Measurements from ENCODE around the gene ADARB2.
A peak's percentile ranks its signal among the peaks of the same experiment; 100 is the strongest.

The ADARB2 gene

DNA sequence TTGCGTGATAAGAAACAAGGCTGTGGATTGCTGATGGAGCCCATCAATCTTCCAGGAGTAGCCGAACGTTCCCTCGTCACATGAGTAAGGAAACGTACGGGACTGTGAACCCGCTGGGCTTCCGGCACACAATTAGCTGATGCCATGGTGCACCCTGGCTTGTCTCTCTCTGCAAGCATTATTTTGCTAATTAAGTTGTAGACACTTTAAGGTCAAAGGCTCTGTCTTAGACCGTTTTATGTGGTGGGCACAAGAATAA, 50.9 kb downstream of the ADARB2 start:
- no peak overlapping the region for H2BK120ac ChIP-seq (ENCODE audit: low read depth, low read length)
- no peaks in the 10 kb centered on the region for H3K4me1 ChIP-seq (ENCODE audit: control insufficient read depth in 2 of 2, insufficient read depth in 1 of 2, low read depth in 1 of 2, low read length in 2 of 2)
- no peak overlapping the region for H3K9ac ChIP-seq (ENCODE audit: low read depth, low read length, poor library complexity)
- H2AFZ ChIP-seq (ENCODE audit: low read length), result no peak overlapping the region
- no peak overlapping the region for H3K4ac ChIP-seq (ENCODE audit: low read length)
- H3K4me3 ChIP-seq (ENCODE audit: low read length in 2 of 2), result no peak overlapping the region
- H4K91ac ChIP-seq (ENCODE audit: low read depth, low read length, poor library complexity), result no peak overlapping the region
- no peak overlapping the region for H2BK5ac ChIP-seq (ENCODE audit: low read length)
- no peak overlapping the region for H3K14ac ChIP-seq (ENCODE audit: low read length)
- DNase-seq (ENCODE audit: low spot score), result no peak
- no peak overlapping the region for H2BK15ac ChIP-seq (ENCODE audit: low read length)
- WGBS, 2 donors (ENCODE audit: extremely low coverage in 2 of 2, insufficient read length in 2 of 2, insufficient replicate concordance in 1 of 2), result no CpG with 5 or more reads among the region's 9 CpGs
- H2AK5ac ChIP-seq (ENCODE audit: low read depth, low read length), result no peak overlapping the region
- H3K27ac ChIP-seq (replicated peaks; ENCODE audit: low read length), result no peak overlapping the region
- H2BK12ac ChIP-seq (ENCODE audit: low read length), result no peak overlapping the region
- H3K23ac ChIP-seq (ENCODE audit: low read depth, low read length, poor library complexity), result no peak overlapping the region
- H3K4me2 ChIP-seq (ENCODE audit: insufficient read depth, low read length, poor library complexity, severe bottlenecking), result no peak overlapping the region
- H3K79me1 ChIP-seq (ENCODE audit: low read depth, low read length), result no peaks in the 10 kb centered on the region
- no peaks in the 10 kb centered on the region for H3K27me3 ChIP-seq (ENCODE audit: control insufficient read depth in 3 of 3, insufficient read depth in 3 of 3, low read depth in 1 of 3, low read length in 3 of 3)
- H3K18ac ChIP-seq (ENCODE audit: low read length), result no peak overlapping the region
- H4K8ac ChIP-seq (ENCODE audit: low read depth, low read length), result no peak overlapping the region
- no peaks in the 10 kb centered on the region for H3K36me3 ChIP-seq (replicated peaks in 1 of 2; ENCODE audit: control insufficient read depth in 2 of 2, insufficient read depth in 2 of 2, low read length in 2 of 2)
- peaks cover 0 to 3% of the 10 kb centered on the region in 2 donors for H3K9me3 ChIP-seq (replicated peaks in 1 of 2; ENCODE audit: control insufficient read depth in 2 of 2, insufficient read depth in 1 of 2, low read depth in 1 of 2, low read length in 2 of 2)

DNA sequence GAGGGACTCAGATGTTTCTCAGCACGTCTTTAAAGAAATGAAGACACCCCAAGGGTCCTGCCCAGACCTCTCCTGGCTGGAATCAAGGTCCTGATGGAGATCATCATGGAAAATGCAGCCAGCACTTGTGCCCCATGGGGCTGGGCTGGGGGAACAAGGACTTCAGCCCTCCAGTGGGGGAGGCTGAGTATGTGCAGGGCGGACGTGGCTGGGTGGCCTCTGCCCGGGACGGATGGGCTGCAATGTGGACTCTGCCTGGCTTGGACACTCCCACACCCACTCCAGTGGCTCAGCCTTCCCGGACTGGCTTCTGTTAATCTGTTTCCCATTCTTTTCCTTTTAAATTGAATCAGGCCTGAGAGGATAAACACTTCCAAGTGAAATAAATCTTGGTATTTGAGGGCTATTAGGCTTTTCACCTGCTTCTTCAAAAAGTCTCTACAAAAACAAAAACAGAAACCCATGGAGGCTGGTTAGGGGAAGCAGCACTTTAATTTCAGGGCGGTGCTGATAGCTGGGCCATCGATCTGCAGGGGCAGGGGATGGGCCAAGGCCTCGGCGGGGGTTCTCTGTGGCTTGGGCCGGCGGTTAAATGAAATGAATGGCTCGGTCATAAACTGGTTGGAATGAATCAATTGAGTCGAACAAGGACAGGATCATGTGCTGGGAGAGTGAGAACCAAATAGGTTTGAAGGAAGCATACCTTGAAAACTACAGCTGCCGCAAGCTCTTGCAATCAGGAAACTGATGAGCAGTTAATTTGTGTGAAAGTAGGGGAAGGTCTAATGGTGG, 51.4 kb downstream of the ADARB2 start:
- H3K4me1 ChIP-seq (ENCODE audit: control insufficient read depth in 2 of 2, insufficient read depth in 1 of 2, low read depth in 1 of 2, low read length in 2 of 2), result no peaks in the 10 kb centered on the region
- no peak overlapping the region for H3K4ac ChIP-seq (ENCODE audit: low read length)
- no peak overlapping the region for H4K8ac ChIP-seq (ENCODE audit: low read depth, low read length)
- H3K79me1 ChIP-seq (ENCODE audit: low read depth, low read length), result no peaks in the 10 kb centered on the region
- H3K27ac ChIP-seq (replicated peaks; ENCODE audit: low read length), result no peak overlapping the region
- no peak overlapping the region for H2AK5ac ChIP-seq (ENCODE audit: low read depth, low read length)
- H3K27me3 ChIP-seq (ENCODE audit: control insufficient read depth in 3 of 3, insufficient read depth in 3 of 3, low read depth in 1 of 3, low read length in 3 of 3), result no peaks in the 10 kb centered on the region
- no peak overlapping the region for H4K91ac ChIP-seq (ENCODE audit: low read depth, low read length, poor library complexity)
- peak overlapping the region in 1 of 2 donors; percentile 16 for H3K4me3 ChIP-seq (ENCODE audit: low read length in 2 of 2)
- no peaks in the 10 kb centered on the region for H3K36me3 ChIP-seq (replicated peaks in 1 of 2; ENCODE audit: control insufficient read depth in 2 of 2, insufficient read depth in 2 of 2, low read length in 2 of 2)
- H3K9ac ChIP-seq (ENCODE audit: low read depth, low read length, poor library complexity), result no peak overlapping the region
- no peak overlapping the region for H2BK15ac ChIP-seq (ENCODE audit: low read length)
- no peak overlapping the region for H2BK120ac ChIP-seq (ENCODE audit: low read depth, low read length)
- no peak for DNase-seq (ENCODE audit: low spot score)
- no peak overlapping the region for H2AFZ ChIP-seq (ENCODE audit: low read length)
- H3K4me2 ChIP-seq (ENCODE audit: insufficient read depth, low read length, poor library complexity, severe bottlenecking), result no peak overlapping the region
- no peak overlapping the region for H3K14ac ChIP-seq (ENCODE audit: low read length)
- H2BK5ac ChIP-seq (ENCODE audit: low read length), result no peak overlapping the region
- peaks cover 0 to 3% of the 10 kb centered on the region in 2 donors for H3K9me3 ChIP-seq (replicated peaks in 1 of 2; ENCODE audit: control insufficient read depth in 2 of 2, insufficient read depth in 1 of 2, low read depth in 1 of 2, low read length in 2 of 2)
- no peak overlapping the region for H2BK12ac ChIP-seq (ENCODE audit: low read length)
- WGBS, 2 donors (ENCODE audit: extremely low coverage in 2 of 2, insufficient read length in 2 of 2, insufficient replicate concordance in 1 of 2), result no CpG with 5 or more reads among the region's 15 CpGs
- H3K23ac ChIP-seq (ENCODE audit: low read depth, low read length, poor library complexity), result no peak overlapping the region
- H3K18ac ChIP-seq (ENCODE audit: low read length), result peak overlapping the region; percentile 59

DNA sequence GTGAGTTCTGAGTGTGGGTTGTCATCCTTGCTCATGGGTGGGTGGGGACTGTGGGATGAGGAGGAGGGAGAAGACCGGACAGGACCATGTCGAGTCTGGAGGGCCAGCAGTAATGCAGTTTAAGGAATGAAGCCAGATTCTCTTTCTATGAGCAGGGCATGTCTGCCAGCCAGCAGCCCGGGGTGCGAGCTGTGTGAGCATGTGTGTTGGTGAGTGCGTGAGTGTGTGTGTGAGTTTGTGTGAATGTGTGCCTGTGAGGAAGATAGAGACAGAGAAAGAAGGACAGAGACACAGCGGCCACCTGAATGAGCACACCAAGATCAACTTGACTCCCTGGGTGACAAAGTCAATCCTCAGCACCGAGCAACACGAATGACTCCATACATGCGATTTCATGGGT, 52.3 kb downstream of the ADARB2 start:
- no peak overlapping the region for H3K4ac ChIP-seq (ENCODE audit: low read length)
- no peaks in the 10 kb centered on the region for H3K79me1 ChIP-seq (ENCODE audit: low read depth, low read length)
- no peak overlapping the region for H3K23ac ChIP-seq (ENCODE audit: low read depth, low read length, poor library complexity)
- no peak overlapping the region for H4K8ac ChIP-seq (ENCODE audit: low read depth, low read length)
- no peak overlapping the region for H2BK5ac ChIP-seq (ENCODE audit: low read length)
- peaks cover 0 to 3% of the 10 kb centered on the region in 2 donors for H3K9me3 ChIP-seq (replicated peaks in 1 of 2; ENCODE audit: control insufficient read depth in 2 of 2, insufficient read depth in 1 of 2, low read depth in 1 of 2, low read length in 2 of 2)
- H3K14ac ChIP-seq (ENCODE audit: low read length), result no peak overlapping the region
- H2BK12ac ChIP-seq (ENCODE audit: low read length), result no peak overlapping the region
- H3K18ac ChIP-seq (ENCODE audit: low read length), result no peak overlapping the region
- no peaks in the 10 kb centered on the region for H3K27me3 ChIP-seq (ENCODE audit: control insufficient read depth in 3 of 3, insufficient read depth in 3 of 3, low read depth in 1 of 3, low read length in 3 of 3)
- H3K36me3 ChIP-seq (replicated peaks in 1 of 2; ENCODE audit: control insufficient read depth in 2 of 2, insufficient read depth in 2 of 2, low read length in 2 of 2), result no peaks in the 10 kb centered on the region
- no peak overlapping the region for H2BK120ac ChIP-seq (ENCODE audit: low read depth, low read length)
- no peak overlapping the region for H3K4me3 ChIP-seq (ENCODE audit: low read length in 2 of 2)
- H3K9ac ChIP-seq (ENCODE audit: low read depth, low read length, poor library complexity), result no peak overlapping the region
- H2BK15ac ChIP-seq (ENCODE audit: low read length), result no peak overlapping the region
- no peak for DNase-seq (ENCODE audit: low spot score)
- no peak overlapping the region for H4K91ac ChIP-seq (ENCODE audit: low read depth, low read length, poor library complexity)
- no peak overlapping the region for H3K4me2 ChIP-seq (ENCODE audit: insufficient read depth, low read length, poor library complexity, severe bottlenecking)
- WGBS, 2 donors (ENCODE audit: extremely low coverage in 2 of 2, insufficient read length in 2 of 2, insufficient replicate concordance in 1 of 2), result 100% methylated on average over 1 of the region's 9 CpGs; no CpG with 5 or more reads in 1 of the 2 donors
- H3K27ac ChIP-seq (replicated peaks; ENCODE audit: low read length), result no peak overlapping the region
- peaks cover 0 to 3% of the 10 kb centered on the region in 2 donors for H3K4me1 ChIP-seq (ENCODE audit: control insufficient read depth in 2 of 2, insufficient read depth in 1 of 2, low read depth in 1 of 2, low read length in 2 of 2)
- no peak overlapping the region for H2AFZ ChIP-seq (ENCODE audit: low read length)
- no peak overlapping the region for H2AK5ac ChIP-seq (ENCODE audit: low read depth, low read length)

DNA sequence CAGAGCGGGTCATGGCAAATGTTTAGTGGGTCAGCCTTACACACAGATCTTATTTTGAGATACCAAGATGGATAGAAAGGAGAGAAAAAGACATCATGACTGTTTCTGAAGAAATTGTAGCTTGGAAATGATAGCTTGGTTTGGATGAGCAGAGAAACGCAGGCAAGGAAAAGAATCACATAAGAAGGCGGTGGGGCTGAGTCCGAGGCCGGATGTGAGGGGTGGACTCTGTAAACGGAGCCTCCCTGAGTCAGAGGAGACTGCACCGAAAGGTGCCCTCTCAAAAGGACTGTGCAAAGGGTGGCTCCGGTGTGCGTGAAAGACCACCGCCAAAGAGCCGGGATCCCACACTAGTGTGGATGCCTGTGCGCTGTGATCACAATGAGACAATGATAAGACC, 53.7 kb downstream of the ADARB2 start:
- H3K18ac ChIP-seq (ENCODE audit: low read length), result no peak overlapping the region
- no peak overlapping the region for H4K8ac ChIP-seq (ENCODE audit: low read depth, low read length)
- H3K79me1 ChIP-seq (ENCODE audit: low read depth, low read length), result no peaks in the 10 kb centered on the region
- no peak overlapping the region for H2AK5ac ChIP-seq (ENCODE audit: low read depth, low read length)
- H3K4ac ChIP-seq (ENCODE audit: low read length), result no peak overlapping the region
- no CpG with 5 or more reads among the region's 12 CpGs for WGBS, 2 donors (ENCODE audit: extremely low coverage in 2 of 2, insufficient read length in 2 of 2, insufficient replicate concordance in 1 of 2)
- H2BK15ac ChIP-seq (ENCODE audit: low read length), result no peak overlapping the region
- H3K36me3 ChIP-seq (replicated peaks in 1 of 2; ENCODE audit: control insufficient read depth in 2 of 2, insufficient read depth in 2 of 2, low read length in 2 of 2), result no peaks in the 10 kb centered on the region
- no peak overlapping the region for H2BK5ac ChIP-seq (ENCODE audit: low read length)
- peaks cover 0 to 7% of the 10 kb centered on the region in 2 donors for H3K4me1 ChIP-seq (ENCODE audit: control insufficient read depth in 2 of 2, insufficient read depth in 1 of 2, low read depth in 1 of 2, low read length in 2 of 2)
- no peak overlapping the region for H3K27ac ChIP-seq (replicated peaks; ENCODE audit: low read length)
- H4K91ac ChIP-seq (ENCODE audit: low read depth, low read length, poor library complexity), result no peak overlapping the region
- H3K9ac ChIP-seq (ENCODE audit: low read depth, low read length, poor library complexity), result no peak overlapping the region
- no peak overlapping the region for H3K23ac ChIP-seq (ENCODE audit: low read depth, low read length, poor library complexity)
- no peaks in the 10 kb centered on the region for H3K27me3 ChIP-seq (ENCODE audit: control insufficient read depth in 3 of 3, insufficient read depth in 3 of 3, low read depth in 1 of 3, low read length in 3 of 3)
- no peak overlapping the region for H2BK120ac ChIP-seq (ENCODE audit: low read depth, low read length)
- no peak overlapping the region for H3K14ac ChIP-seq (ENCODE audit: low read length)
- no peaks in the 10 kb centered on the region for H3K9me3 ChIP-seq (replicated peaks in 1 of 2; ENCODE audit: control insufficient read depth in 2 of 2, insufficient read depth in 1 of 2, low read depth in 1 of 2, low read length in 2 of 2)
- no peak overlapping the region for H2BK12ac ChIP-seq (ENCODE audit: low read length)
- no peak overlapping the region for H3K4me2 ChIP-seq (ENCODE audit: insufficient read depth, low read length, poor library complexity, severe bottlenecking)
- H3K4me3 ChIP-seq (ENCODE audit: low read length in 2 of 2), result no peak overlapping the region
- DNase-seq (ENCODE audit: low spot score), result no peak
- no peak overlapping the region for H2AFZ ChIP-seq (ENCODE audit: low read length)
